KBM-7 (cell line): Measurements from ENCODE around the gene PPP1R1C.

Experiments used
- DNase-seq: peaks from one replicate; pipeline ENCODE4 v3.0.0-alpha.2; 2015
- in situ Hi-C: fragments of 300-500 bp; cut with MboI; formaldehyde crosslinking; loops from 2 replicates; pipeline ENCODE4 v1.14.3; 2020; ENCODE audit warnings: low sequenced_read_pairs, low pct_unique_long_range_greater_than_20kb, mixed read lengths

The PPP1R1C gene

DNA sequence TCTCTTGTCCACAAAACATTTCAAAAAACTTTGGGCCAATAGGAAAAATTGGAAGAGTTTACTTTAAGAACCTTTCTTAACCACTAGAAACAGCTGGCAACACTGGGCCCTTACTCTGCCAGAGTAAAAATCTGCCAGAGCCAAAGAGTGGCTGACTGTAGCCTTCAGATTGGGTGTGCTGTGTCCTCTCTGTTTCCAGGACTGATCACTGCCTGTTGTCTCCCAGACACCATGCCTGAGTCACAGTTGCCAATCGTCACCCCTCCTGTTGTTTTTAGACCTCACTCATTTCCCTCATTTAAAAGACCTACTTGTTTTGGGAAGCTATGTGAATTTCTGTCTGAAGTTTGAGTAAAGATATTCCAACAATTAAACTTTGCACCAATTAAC lies 159.1 kb downstream of the PPP1R1C start:
- no peak for DNase-seq
- in situ Hi-C loops: no loop called here

GRCh38 chr2:182148344-182148743 lies 162.7 kb downstream of the PPP1R1C start:
- no peak for DNase-seq
- in situ Hi-C loops: no loop called here

- no peak for DNase-seq
- in situ Hi-C loops: no loop called here
These were observed 178.2 kb downstream of the PPP1R1C start for GRCh38 chr2:182163878-182164277.

GRCh38 chr2:182164686-182165085 lies 179.0 kb downstream of the PPP1R1C start:
- DNase-seq: no peak
- in situ Hi-C loops: no loop called here

DNA sequence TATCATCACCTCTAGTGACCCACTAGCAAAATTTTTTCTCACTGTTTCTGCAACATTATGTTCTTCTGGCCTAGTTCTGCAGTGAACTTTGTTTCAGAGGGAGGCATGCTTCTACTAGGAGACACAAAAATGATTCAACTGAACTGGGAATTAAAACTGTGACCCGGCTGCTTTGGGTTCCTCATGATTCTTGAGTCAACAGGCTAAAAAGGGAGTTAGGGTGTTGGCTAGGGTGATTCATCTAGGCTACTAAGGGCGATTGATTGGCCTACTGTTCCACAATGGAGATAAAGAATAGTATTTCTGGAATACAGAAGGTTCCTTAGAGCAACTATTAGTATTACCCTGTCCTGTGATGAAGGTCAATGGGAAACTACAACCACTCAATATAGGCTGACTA lies 179.5 kb downstream of the PPP1R1C start:
- in situ Hi-C loops: no loop called here
- DNase-seq: no peak

DNA sequence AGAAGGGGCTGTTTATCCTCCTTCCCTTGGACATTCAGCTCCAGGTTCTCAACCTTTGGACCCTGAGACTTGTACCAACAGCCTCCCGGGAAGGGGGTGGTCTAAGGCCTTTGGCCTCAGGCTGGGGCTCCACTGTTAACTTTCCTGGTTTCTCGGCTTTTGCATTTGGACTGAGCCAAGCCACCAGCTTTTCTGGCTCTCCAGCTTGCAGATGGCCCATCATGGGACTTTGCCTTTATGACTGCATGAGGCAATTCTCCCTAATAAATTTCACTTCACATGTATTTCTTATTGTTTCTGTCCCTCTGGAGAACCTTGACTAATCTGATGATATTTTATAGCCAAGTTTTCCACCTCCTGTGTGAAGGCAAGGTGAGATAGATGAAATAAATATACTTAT lies 180.8 kb downstream of the PPP1R1C start:
- in situ Hi-C loops: no loop called here
- DNase-seq: no peak

GRCh38 chr2:182166841-182167240 lies 181.2 kb downstream of the PPP1R1C start:
- in situ Hi-C loops: no loop called here

More at GRCh38 chr2:182166841-182167240, 181.2 kb downstream of the PPP1R1C start:
- no peak for DNase-seq
